Activated CD8-positive, alpha-beta T cell treated with anti-CD3 and anti-CD28 coated beads for 36 hours (primary cell): ENCODE data around the gene RANBP6. TPM values are rescaled to one million over a fixed set of nuclear protein-coding genes. Genes with fewer than 3 reads are reported as not detected.

Experiments
- ATAC-seq: fragments of 200-7000 bp; cut with Tn5 transposase; one replicate; pipeline ENCODE4 v1.10.0; 2021; ENCODE audit warnings: mild to moderate bottlenecking, moderate library complexity
- CTCF ChIA-PET: fragments of 350-600 bp; sonication (Branson Sonifier 250); formaldehyde crosslinking; loops from one replicate; lab custom pipeline; 2021; ENCODE audit warnings: antibody characterized with exemption; lab: Charles Lee
- POLR2A ChIA-PET: fragments of 350-600 bp; sonication (Branson Sonifier 250); formaldehyde crosslinking; loops from one replicate; lab custom pipeline; 2021; ENCODE audit warnings: antibody characterized with exemption; lab: Charles Lee
- DNase-seq: peaks from one replicate; pipeline ENCODE4 v3.0.0-alpha.2; 2020
- H3K27ac Mint-ChIP-seq: one replicate; pipeline ENCODE4 v1.8.0; 2021; ENCODE audit warnings: mild to moderate bottlenecking, mixed read lengths
- H3K27me3 Mint-ChIP-seq: one replicate; pipeline ENCODE4 v1.8.0; 2021; ENCODE audit warnings: mixed read lengths
- H3K36me3 Mint-ChIP-seq: one replicate; pipeline ENCODE4 v1.8.0; 2021; ENCODE audit warnings: low read depth, mixed read lengths
- H3K4me1 Mint-ChIP-seq: one replicate; pipeline ENCODE4 v1.8.0; 2021; ENCODE audit warnings: low read depth, mixed read lengths
- H3K4me3 Mint-ChIP-seq: one replicate; pipeline ENCODE4 v1.8.0; 2021; ENCODE audit warnings: mild to moderate bottlenecking, moderate library complexity, mixed read lengths
- H3K9me3 Mint-ChIP-seq: one replicate; pipeline ENCODE4 v1.8.0; 2021; ENCODE audit warnings: mixed read lengths
- CTCF ChIP-seq: fragments of 200-600 bp; IDR thresholded peaks from one replicate; pipeline ENCODE4 v1.8.0; 2022; ENCODE audit warnings: antibody characterized with exemption, mild to moderate bottlenecking
- intact Hi-C: fragments of 100-400 bp; cut with micrococcal nuclease; formaldehyde crosslinking; loops from one replicate; pipeline ENCODE4 v1.10.0; 2022
- microRNA-seq: library from miRNA; unstranded; fragments of <30 nt; microRNA quantifications from one replicate; pipeline ENCODE4 v1.2.0, GENCODE V29; 2022; ENCODE audit warnings: borderline microRNAs expressed, borderline replicate concordance
- total RNA-seq, 2 experiments: library from RNA; stranded (reverse); gene quantifications; one replicate each; pipeline ENCODE4 v1.2.3, GENCODE V29; 2021

The RANBP6 gene
- total RNA-seq, 2 experiments from 2014 or later = 16.2 to 17.1 TPM

- POLR2A ChIA-PET = no interaction called here
- no peaks in the 10 kb centered on the region for H3K9me3 Mint-ChIP-seq
These were observed 38.6 kb downstream of the RANBP6 start for GRCh38 chr9:5976674-5977397.

DNA sequence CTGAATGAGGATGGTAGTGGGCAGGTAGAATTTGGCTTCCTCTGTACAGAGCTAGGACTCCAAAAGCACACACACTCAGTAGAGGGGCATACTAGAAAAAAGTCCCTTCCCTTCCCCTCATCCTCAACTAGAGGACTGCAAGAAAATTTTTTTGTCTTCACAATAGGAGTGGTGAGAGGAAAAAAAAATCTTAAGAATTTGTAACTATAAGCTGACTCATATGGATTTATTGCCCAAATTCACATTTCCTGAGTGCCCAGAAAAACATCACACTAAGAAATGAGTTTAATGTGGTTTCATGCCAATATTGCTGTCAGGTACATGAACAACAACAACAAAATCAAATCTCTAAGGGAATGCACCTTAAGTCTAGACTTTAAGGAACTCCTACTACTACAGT lies 43.7 kb downstream of the RANBP6 start:
- H3K4me1 Mint-ChIP-seq = peaks cover 16% of the 10 kb centered on the region
- CTCF ChIA-PET = interaction anchor here (1.2 kb wide), 1 partner anchor 16 kb away, joined by 3 read pairs; no protein-coding TSS in a partner anchor
- POLR2A ChIA-PET = interaction anchor here (1.0 kb wide), 1 partner anchor 36 kb away, joined by 3 read pairs; no protein-coding TSS in a partner anchor
- H3K27ac Mint-ChIP-seq = peak overlapping the region; percentile 2
- TF ChIP-seq CTCF = no peak
- no peak for DNase-seq
- intact Hi-C loops = no loop called here
- H3K4me3 Mint-ChIP-seq = no peak overlapping the region
- no peaks in the 10 kb centered on the region for H3K9me3 Mint-ChIP-seq
- peaks cover 30% of the 10 kb centered on the region for H3K36me3 Mint-ChIP-seq
- H3K27me3 Mint-ChIP-seq = no peaks in the 10 kb centered on the region
- no peak for ATAC-seq

More at GRCh38 chr9:5976674-5977397, 38.6 kb downstream of the RANBP6 start:
- no peak overlapping the region for H3K4me3 Mint-ChIP-seq
- peaks cover 27% of the 10 kb centered on the region for H3K36me3 Mint-ChIP-seq
- TF ChIP-seq CTCF = no peak
- ATAC-seq = no peak
- intact Hi-C loops = no loop called here
- no peak for DNase-seq
- CTCF ChIA-PET = interaction anchor here (1.0 to 1.8 kb wide), 6 partner anchors 11 to 229 kb away, joined by 3 to 6 read pairs (median 6); no protein-coding TSS in a partner anchor
- H3K27ac Mint-ChIP-seq = peak overlapping the region; percentile 22
- peaks cover 21% of the 10 kb centered on the region for H3K4me1 Mint-ChIP-seq
- no peaks in the 10 kb centered on the region for H3K27me3 Mint-ChIP-seq

Small RNAs within 50 kb of the gene (microRNA-seq; reads per million reads assigned to microRNA genes)
- 1.5 reads per million for gene MIR4665

Other genes starting within 250 kb of the RANBP6 start
- gene ERMP1, start 182.5 kb downstream of the RANBP6 start, total RNA-seq = 10 to 100 TPM; 14.7 to 15.9 TPM
- not detected for gene MLANA, start 124.7 kb downstream of the RANBP6 start, total RNA-seq
- not detected for gene IL33, start 200.2 kb upstream of the RANBP6 start, total RNA-seq